ENCODE data around the gene SLC38A3.

Gene SLC38A3

DNA sequence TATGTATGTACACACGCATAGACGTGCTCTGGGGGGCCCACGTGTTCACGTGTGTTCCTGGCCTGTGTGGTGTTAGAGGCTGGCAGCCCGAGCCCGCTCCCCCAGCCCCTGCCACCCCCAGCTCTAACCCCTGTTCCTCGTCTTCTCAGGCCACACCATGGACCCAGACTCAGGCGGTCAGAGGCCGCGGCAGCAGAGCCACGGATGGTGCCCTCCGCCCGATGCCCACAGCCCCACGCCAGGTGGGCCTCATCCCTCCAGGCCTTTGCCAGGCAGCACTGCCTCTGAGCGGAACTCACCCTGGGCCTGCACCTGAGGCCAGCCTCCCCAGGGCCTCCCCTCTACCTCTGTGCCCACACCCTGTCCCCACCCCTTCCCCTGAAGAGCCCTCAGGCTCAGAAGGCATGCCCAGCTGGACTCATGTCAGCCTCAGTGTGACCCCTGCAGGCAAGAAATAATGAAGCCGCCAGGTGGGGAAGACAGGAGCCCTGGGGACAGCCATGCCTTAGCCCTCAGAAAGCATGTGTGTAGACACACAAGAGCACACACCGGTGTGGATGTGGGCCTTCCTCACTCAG is 30.0 kb upstream of the SLC38A3 start:
- TF ChIP-seq POLR2A (IDR thresholded peaks at IDR 0.05; ENCODE audit: extremely low read depth, insufficient read length) = no peak
- no peak for TF ChIP-seq MAX (IDR thresholded peaks at IDR 0.05; ENCODE audit: low read depth, low read length)
- no peak for TF ChIP-seq MYC (IDR thresholded peaks at IDR 0.05; ENCODE audit: low read depth, low read length)
- no peak for TF ChIP-seq CTCF (IDR thresholded peaks at IDR 0.05; ENCODE audit: low read depth, low read length)
- no peak for DNase-seq (ENCODE audit: low read depth)
- H3K4me3 ChIP-seq (ENCODE audit: low read depth, low read length) = no peak overlapping the region

GRCh38 chr3:50177346-50177745 is 27.7 kb upstream of the SLC38A3 start:
- TF ChIP-seq MAX (IDR thresholded peaks at IDR 0.05; ENCODE audit: low read depth, low read length) = no peak
- no peak for TF ChIP-seq MYC (IDR thresholded peaks at IDR 0.05; ENCODE audit: low read depth, low read length)
- no peak for TF ChIP-seq CTCF (IDR thresholded peaks at IDR 0.05; ENCODE audit: low read depth, low read length)
- TF ChIP-seq POLR2A (IDR thresholded peaks at IDR 0.05; ENCODE audit: extremely low read depth, insufficient read length) = no peak
- no peak overlapping the region for H3K4me3 ChIP-seq (ENCODE audit: low read depth, low read length)
- DNase-seq (ENCODE audit: low read depth) = no peak

DNA sequence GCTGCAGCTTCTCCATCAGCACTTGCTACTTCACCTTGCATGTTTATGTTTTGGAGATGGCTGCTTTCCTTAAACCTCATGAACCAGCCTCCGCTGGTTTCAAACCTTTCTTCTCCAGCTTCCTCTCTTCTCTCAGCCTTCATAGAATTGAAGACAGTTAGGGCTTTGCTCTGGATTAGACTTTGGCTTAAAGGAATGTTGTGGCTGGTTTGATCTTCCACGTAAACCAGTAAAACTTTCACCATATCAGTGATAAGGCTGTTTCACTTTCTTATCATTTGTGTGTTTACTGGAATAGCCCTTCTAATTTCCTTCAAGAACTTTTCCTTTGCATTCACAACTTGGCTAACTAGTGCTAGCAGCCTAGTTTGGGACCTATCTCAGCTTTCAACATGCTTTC is 25.4 kb upstream of the SLC38A3 start:
- no peak overlapping the region for H3K4me3 ChIP-seq (ENCODE audit: low read depth, low read length)
- DNase-seq (ENCODE audit: low read depth) = no peak
- TF ChIP-seq POLR2A (IDR thresholded peaks at IDR 0.05; ENCODE audit: extremely low read depth, insufficient read length) (no peak), CTCF (IDR thresholded peaks at IDR 0.05; ENCODE audit: low read depth, low read length) (no peak), MYC (IDR thresholded peaks at IDR 0.05; ENCODE audit: low read depth, low read length) (no peak), MAX (IDR thresholded peaks at IDR 0.05; ENCODE audit: low read depth, low read length) (no peak)

GRCh38 chr3:50181985-50182384 is 23.1 kb upstream of the SLC38A3 start:
- H3K4me3 ChIP-seq (ENCODE audit: low read depth, low read length) = no peak overlapping the region
- DNase-seq (ENCODE audit: low read depth) = no peak
- no peak for TF ChIP-seq MAX (IDR thresholded peaks at IDR 0.05; ENCODE audit: low read depth, low read length)
- TF ChIP-seq MYC (IDR thresholded peaks at IDR 0.05; ENCODE audit: low read depth, low read length) = no peak
- TF ChIP-seq POLR2A (IDR thresholded peaks at IDR 0.05; ENCODE audit: extremely low read depth, insufficient read length) = no peak
- TF ChIP-seq CTCF (IDR thresholded peaks at IDR 0.05; ENCODE audit: low read depth, low read length) = no peak

GRCh38 chr3:50182533-50183099 is 22.5 kb upstream of the SLC38A3 start:
- no peak overlapping the region for H3K4me3 ChIP-seq (ENCODE audit: low read depth, low read length)
- DNase-seq (ENCODE audit: low read depth) = no peak
- TF ChIP-seq MAX (IDR thresholded peaks at IDR 0.05; ENCODE audit: low read depth, low read length) (no peak), POLR2A (IDR thresholded peaks at IDR 0.05; ENCODE audit: extremely low read depth, insufficient read length) (no peak), CTCF (IDR thresholded peaks at IDR 0.05; ENCODE audit: low read depth, low read length) (no peak), MYC (IDR thresholded peaks at IDR 0.05; ENCODE audit: low read depth, low read length) (no peak)

All from NB4 (cell line).